Spleen (tissue), 11 donors: ENCODE results near the gene ZMIZ1. TPM values are rescaled to one million over a fixed set of nuclear protein-coding genes. Genes with fewer than 3 reads are reported as not detected.
A peak's percentile ranks its signal among the peaks of the same experiment; 100 is the strongest.

Experiments used
- DNase-seq: peaks from one replicate; pipeline ENCODE4 v3.0.0-alpha.2; 2020
- H3K27ac ChIP-seq, 8 donors: fragments of 200-600 bp; sonication (generic) in 7 of 8; 1 replicate in 4 of 8; 2 replicates in 4 of 8; pipeline versions ENCODE4 v1.5.0 to v1.8.0; 2016 to 2021; ENCODE audit warnings: inconsistent platforms in 4 of 8, mild to moderate bottlenecking in 4 of 8, moderate library complexity in 1 of 8
- H3K27me3 ChIP-seq, 7 donors: fragments of 200-600 bp; sonication (generic) in 6 of 7; replicated peaks in 1 of 7; 1 replicate in 4 of 7; 2 replicates in 3 of 7; pipeline versions ENCODE4 v1.5.0 to v1.8.0; 2016 to 2021; ENCODE audit warnings: inconsistent platforms in 3 of 7, mild to moderate bottlenecking in 1 of 7
- H3K36me3 ChIP-seq, 6 donors: fragments of 200-600 bp; sonication (generic) in 5 of 6; 1 replicate in 4 of 6; 2 replicates in 2 of 6; pipeline versions ENCODE4 v1.5.0 to v1.8.0; 2016 to 2021; ENCODE audit warnings: inconsistent platforms in 2 of 6
- H3K4me1 ChIP-seq, 6 donors: fragments of 200-600 bp; sonication (generic) in 5 of 6; 1 replicate in 3 of 6; 2 replicates in 3 of 6; pipeline versions ENCODE4 v1.5.0 to v1.8.0; 2016 to 2021; ENCODE audit warnings: inconsistent platforms in 3 of 6
- H3K4me3 ChIP-seq, 8 donors: fragments of 200-600 bp; sonication (generic) in 7 of 8; 1 replicate in 4 of 8; 2 replicates in 4 of 8; pipeline versions ENCODE4 v1.5.0 to v1.8.0; 2016 to 2021; ENCODE audit warnings: inconsistent platforms in 4 of 8, mild to moderate bottlenecking in 4 of 8, moderate library complexity in 2 of 8
- H3K9me3 ChIP-seq, 8 donors: fragments of 200-600 bp; sonication (generic) in 7 of 8; 1 replicate in 4 of 8; 2 replicates in 4 of 8; pipeline versions ENCODE4 v1.5.0 to v1.8.0; 2016 to 2021; ENCODE audit warnings: inconsistent platforms in 4 of 8
- POLR2A ChIP-seq, 3 donors: fragments of 450-650 bp; IDR thresholded peaks; one replicate each; pipeline ENCODE4 v1.5.1; 2017; ENCODE audit warnings: antibody characterized with exemption in 3 of 3, mild to moderate bottlenecking in 1 of 3
- POLR2AphosphoS5 ChIP-seq, 3 donors: sonication (generic); formaldehyde crosslinking; IDR thresholded peaks; one replicate each; pipeline ENCODE4 v1.5.1; 2017; ENCODE audit warnings: antibody characterized with exemption in 3 of 3
- WGBS, 5 donors: extraction: QIAGEN DNeasy Blood & Tissue Kit in 3 of 5; methylation state at CpG; one replicate each; pipeline versions ENCODE4 v1.1.5 to v1.1.7; 2013 to 2018; 5-methylcytosine and 5-hydroxymethylcytosine counted together
- intact Hi-C: fragments of 100-400 bp; cut with DNase I; formaldehyde crosslinking; loops from one replicate; pipeline ENCODE4 v1.15.0; 2023; ENCODE audit warnings: low total_unique reads
- polyA plus RNA-seq, 3 donors: library from polyadenylated mRNA; stranded (reverse); fragments of 200-250 nt; gene quantifications; one replicate each; pipeline ENCODE4 v1.2.1, GENCODE V29; 2013
- total RNA-seq, 7 donors: library from RNA; depleted of rRNA in 3 of 7; stranded (reverse); fragments of >200 nt in 3 of 7; fragmentation: NEBNext Ultra II Directional in 4 of 7; extraction: Animal tissue kit (Norgen Biotek cat#: 25700) in 4 of 7; gene quantifications; one replicate each; pipeline versions ENCODE4 v1.1.0 to v1.2.1, GENCODE V29; 2016 to 2021
- TF ChIP-seq, protein P1 (sequence below), 11 experiments: fragments of 200-600 bp in 7 of 11; fragments of 450-650 bp in 4 of 11; sonication (generic) in 4 of 11; IDR thresholded peaks in 8 of 11; conservative IDR thresholded peaks in 3 of 11; 1 replicate in 7 of 11; 2 replicates in 4 of 11; pipeline versions ENCODE4 v1.4.0 to v1.8.0; 2016 to 2021; ENCODE audit warnings: antibody characterized with exemption in 11 of 11, inconsistent platforms in 4 of 11, mild to moderate bottlenecking in 1 of 11
- donor health status: healthy with polysubstance abuse.
- donor health status: DM: no; HTN: no; CAD: no; lungs with moderate emphysema.
- donor health status: DM: no; HTN: no; CAD: no.
- donor health status: Bipolar disorder and iron deficiency.
- donor health status: healthy.
- donor health status: DM: no; HTN: no; CAD: no.
- donor health status: DM: yes; HTN: yes; CAD: no.

ZMIZ1 gene
- total and polyA plus RNA-seq, 10 donors: 10.7 to 210 (median 125) TPM

DNA sequence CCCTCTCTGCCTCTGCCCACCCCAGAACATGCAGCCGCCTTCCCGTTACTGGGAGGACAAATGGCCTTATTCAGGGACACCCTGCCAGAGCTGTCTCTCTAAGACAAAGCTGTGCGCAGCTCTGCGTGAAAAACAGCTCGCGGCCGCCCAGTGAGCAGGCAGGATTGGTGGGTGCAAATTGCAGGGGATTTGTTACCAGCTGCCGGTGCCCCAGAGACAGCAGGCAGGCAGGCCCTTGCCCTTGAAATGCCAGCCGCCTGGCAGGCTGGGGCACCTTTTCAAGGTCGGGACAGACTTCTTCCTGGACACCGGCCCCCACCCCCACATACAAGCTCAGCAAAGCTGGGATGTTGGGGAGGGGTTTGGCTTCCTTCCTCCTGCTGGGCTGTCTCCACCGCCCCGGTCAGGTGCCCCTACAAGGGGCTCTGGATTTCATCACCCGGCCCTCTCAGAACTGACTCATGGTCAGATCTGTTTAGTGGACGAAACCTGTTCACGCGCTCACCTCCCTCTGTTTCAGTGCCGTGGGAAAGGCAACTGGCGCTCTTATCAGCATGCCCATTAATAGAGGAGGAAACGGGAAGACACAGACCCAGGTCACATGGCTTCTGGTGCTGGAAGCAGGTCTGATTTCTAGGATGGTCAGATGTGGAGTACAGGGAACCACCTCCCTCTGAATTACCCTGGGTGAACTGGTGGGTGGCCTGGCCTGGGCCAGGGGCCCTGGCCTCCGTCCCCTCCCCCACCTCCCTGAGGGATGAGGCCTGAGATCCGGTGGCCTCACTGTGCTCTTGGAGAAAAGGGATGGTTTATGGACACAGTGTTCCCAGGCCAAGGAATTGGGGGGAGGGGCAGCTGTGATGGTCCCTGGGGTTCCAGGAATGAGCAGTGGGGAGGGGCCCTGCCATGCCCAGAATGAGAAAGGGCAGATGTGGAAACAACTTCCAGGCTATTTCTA is 154.6 kb downstream of the ZMIZ1 start:
- DNase-seq: no peak
- peaks cover 0 to 69% (median 0%) of the 10 kb centered on the region in 6 donors for H3K36me3 ChIP-seq

GRCh38 chr10:79224263-79224949 is 155.6 kb downstream of the ZMIZ1 start:
- TF ChIP-seq, protein P1, sequence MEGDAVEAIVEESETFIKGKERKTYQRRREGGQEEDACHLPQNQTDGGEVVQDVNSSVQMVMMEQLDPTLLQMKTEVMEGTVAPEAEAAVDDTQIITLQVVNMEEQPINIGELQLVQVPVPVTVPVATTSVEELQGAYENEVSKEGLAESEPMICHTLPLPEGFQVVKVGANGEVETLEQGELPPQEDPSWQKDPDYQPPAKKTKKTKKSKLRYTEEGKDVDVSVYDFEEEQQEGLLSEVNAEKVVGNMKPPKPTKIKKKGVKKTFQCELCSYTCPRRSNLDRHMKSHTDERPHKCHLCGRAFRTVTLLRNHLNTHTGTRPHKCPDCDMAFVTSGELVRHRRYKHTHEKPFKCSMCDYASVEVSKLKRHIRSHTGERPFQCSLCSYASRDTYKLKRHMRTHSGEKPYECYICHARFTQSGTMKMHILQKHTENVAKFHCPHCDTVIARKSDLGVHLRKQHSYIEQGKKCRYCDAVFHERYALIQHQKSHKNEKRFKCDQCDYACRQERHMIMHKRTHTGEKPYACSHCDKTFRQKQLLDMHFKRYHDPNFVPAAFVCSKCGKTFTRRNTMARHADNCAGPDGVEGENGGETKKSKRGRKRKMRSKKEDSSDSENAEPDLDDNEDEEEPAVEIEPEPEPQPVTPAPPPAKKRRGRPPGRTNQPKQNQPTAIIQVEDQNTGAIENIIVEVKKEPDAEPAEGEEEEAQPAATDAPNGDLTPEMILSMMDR (IDR thresholded peaks at IDR 0.05 in 8 of 11, conservative IDR thresholded peaks at IDR 0.05 in 3 of 11): no peak
- TF ChIP-seq POLR2AphosphoS5 (IDR thresholded peaks at IDR 0.05): peak in 1 of 3 donors; percentile 21
- Histone ChIP-seq H3K9me3 (no peaks in the 10 kb centered on the region), H3K36me3 (peaks cover 0 to 69% (median 0%) of the 10 kb centered on the region in 6 donors), H3K4me3 (no peak overlapping the region), H3K27me3 (no peaks in the 10 kb centered on the region), H3K27ac (peak overlapping the region in 5 of 8 donors; percentile 63 to 78 (median 73)), H3K4me1 (peaks cover 8 to 81% (median 49%) of the 10 kb centered on the region in 6 donors)
- DNase-seq: no peak
- 76 to 86% (median 82%) methylated on average over 9 to 11 of the region's 11 CpGs for WGBS, 5 donors
- intact Hi-C loops: no loop called here

More for the DNA sequence above, 154.6 kb downstream of the ZMIZ1 start:
- peaks cover 8 to 81% (median 50%) of the 10 kb centered on the region in 6 donors for H3K4me1 ChIP-seq
- no peaks in the 10 kb centered on the region for H3K27me3 ChIP-seq
- 56 to 76% (median 63%) methylated on average over 22 of the region's 22 CpGs for WGBS, 5 donors
- no peaks in the 10 kb centered on the region for H3K9me3 ChIP-seq
- TF ChIP-seq POLR2AphosphoS5 (IDR thresholded peaks at IDR 0.05): peak in 2 of 3 donors; percentile 61 to 75
- TF ChIP-seq, protein P1 (IDR thresholded peaks at IDR 0.05 in 8 of 11, conservative IDR thresholded peaks at IDR 0.05 in 3 of 11): no peak
- H3K4me3 ChIP-seq: no peak overlapping the region
- peak overlapping the region in 7 of 8 donors; percentile 15 to 78 (median 71) for H3K27ac ChIP-seq
- intact Hi-C loops: no loop called here

GRCh38 chr10:79224992-79225391 is 156.2 kb downstream of the ZMIZ1 start:
- TF ChIP-seq, protein P1 (IDR thresholded peaks at IDR 0.05 in 8 of 11, conservative IDR thresholded peaks at IDR 0.05 in 3 of 11): no peak
- TF ChIP-seq POLR2A (IDR thresholded peaks at IDR 0.05): no peak
- TF ChIP-seq POLR2AphosphoS5 (IDR thresholded peaks at IDR 0.05): no peak
- Histone ChIP-seq H3K27me3 (no peaks in the 10 kb centered on the region), H3K36me3 (peaks cover 0 to 69% (median 0%) of the 10 kb centered on the region in 6 donors), H3K27ac (peak overlapping the region in 1 of 8 donors; percentile 73), H3K9me3 (no peaks in the 10 kb centered on the region), H3K4me3 (no peak overlapping the region), H3K4me1 (peaks cover 8 to 81% (median 48%) of the 10 kb centered on the region in 6 donors)
- WGBS, 5 donors: 83 to 86% (median 85%) methylated on average over 5 of the region's 5 CpGs
- intact Hi-C loops: no loop called here
- no peak for DNase-seq
